ENCODE data around the gene NOP14. TPM values are rescaled to one million over a fixed set of nuclear protein-coding genes. Genes with fewer than 3 reads are reported as not detected.

Gene NOP14
- total and polyA plus RNA-seq, 2 donors (not counting 1 experiment from before 2014, with no cell fraction given) = 9.1 to 30.4 TPM

DNA sequence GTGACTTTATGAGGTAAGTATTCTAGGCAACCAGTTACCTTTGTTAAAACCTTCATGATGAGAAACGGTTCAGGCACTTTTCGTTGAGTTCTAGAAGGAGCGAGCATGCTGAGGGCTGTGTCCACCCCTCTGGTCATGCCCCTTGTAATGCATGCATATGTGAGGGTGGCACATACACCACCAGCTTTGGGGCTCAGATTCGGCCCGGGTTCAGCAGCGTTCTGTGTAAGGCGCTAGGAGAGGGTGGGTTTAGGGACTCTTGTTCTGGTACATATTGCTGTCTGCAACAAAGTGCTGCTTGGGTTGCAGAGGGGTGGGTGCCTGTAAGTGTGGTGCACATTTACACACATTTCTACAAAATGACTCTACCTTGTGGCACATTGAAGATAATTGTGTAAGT lies 54.5 kb downstream of the NOP14 start:
- no peak for DNase-seq
- Histone ChIP-seq H3K4me2 (replicated peaks; ENCODE audit: low read depth, low read length, poor library complexity, severe bottlenecking) (no peak overlapping the region), H4K20me1 (ENCODE audit: control insufficient read depth, insufficient read depth, low read length, poor library complexity, severe bottlenecking) (peaks cover 79% of the 10 kb centered on the region), H2AFZ (ENCODE audit: insufficient read depth, low read depth, low read length, poor library complexity, severe bottlenecking) (no peak overlapping the region), H3K36me3 (replicated peaks in 1 of 2; ENCODE audit: control extremely low read depth in 1 of 2, control insufficient read depth in 1 of 2, extremely low read depth in 1 of 2, insufficient read depth in 2 of 2, low read length in 1 of 2) (peaks cover 12 to 90% of the 10 kb centered on the region in 2 experiments), H3K27ac (ENCODE audit: low read length in 2 of 2) (no peak overlapping the region), H3K4me1 (ENCODE audit: control insufficient read depth in 2 of 2, insufficient read depth in 2 of 2, low read length in 2 of 2) (no peaks in the 10 kb centered on the region), H3K79me2 (ENCODE audit: control insufficient read depth, insufficient read depth, low read length) (peaks cover 44% of the 10 kb centered on the region), H3K9me3 (ENCODE audit: control extremely low read depth in 1 of 3, control insufficient read depth in 2 of 3, insufficient read depth in 1 of 3, low read length in 2 of 3) (no peaks in the 10 kb centered on the region), H3K4me3 (ENCODE audit: control extremely low read depth in 1 of 5, extremely low read depth in 1 of 5, insufficient read depth in 1 of 5, low read depth in 2 of 5, low read length in 4 of 5) (no peak overlapping the region), H3K27me3 (replicated peaks in 1 of 4; ENCODE audit: control extremely low read depth in 1 of 4, control insufficient read depth in 3 of 4, insufficient read depth in 4 of 4, low read length in 3 of 4) (no peaks in the 10 kb centered on the region), H3K9ac (ENCODE audit: low read length) (no peak overlapping the region)
- TF ChIP-seq, protein P1, sequence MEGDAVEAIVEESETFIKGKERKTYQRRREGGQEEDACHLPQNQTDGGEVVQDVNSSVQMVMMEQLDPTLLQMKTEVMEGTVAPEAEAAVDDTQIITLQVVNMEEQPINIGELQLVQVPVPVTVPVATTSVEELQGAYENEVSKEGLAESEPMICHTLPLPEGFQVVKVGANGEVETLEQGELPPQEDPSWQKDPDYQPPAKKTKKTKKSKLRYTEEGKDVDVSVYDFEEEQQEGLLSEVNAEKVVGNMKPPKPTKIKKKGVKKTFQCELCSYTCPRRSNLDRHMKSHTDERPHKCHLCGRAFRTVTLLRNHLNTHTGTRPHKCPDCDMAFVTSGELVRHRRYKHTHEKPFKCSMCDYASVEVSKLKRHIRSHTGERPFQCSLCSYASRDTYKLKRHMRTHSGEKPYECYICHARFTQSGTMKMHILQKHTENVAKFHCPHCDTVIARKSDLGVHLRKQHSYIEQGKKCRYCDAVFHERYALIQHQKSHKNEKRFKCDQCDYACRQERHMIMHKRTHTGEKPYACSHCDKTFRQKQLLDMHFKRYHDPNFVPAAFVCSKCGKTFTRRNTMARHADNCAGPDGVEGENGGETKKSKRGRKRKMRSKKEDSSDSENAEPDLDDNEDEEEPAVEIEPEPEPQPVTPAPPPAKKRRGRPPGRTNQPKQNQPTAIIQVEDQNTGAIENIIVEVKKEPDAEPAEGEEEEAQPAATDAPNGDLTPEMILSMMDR (IDR thresholded peaks at IDR 0.05) = no peak
- no peak for TF ChIP-seq EZH2 (IDR thresholded peaks at IDR 0.05; ENCODE audit: borderline replicate concordance, insufficient read depth, low read depth, low read length, poor library complexity, severe bottlenecking)
- ChIA-PET CTCF (no interaction called here), POLR2A (no interaction called here)
- intact Hi-C loops (cut with micrococcal nuclease) = no loop called here
- Mint-ChIP-seq H3K9me3 (ENCODE audit: insufficient read depth) (no peaks in the 10 kb centered on the region), H3K4me1 (peaks cover 4% of the 10 kb centered on the region), H3K27ac (no peak overlapping the region), H3K4me3 (no peak overlapping the region), H3K27me3 (no peaks in the 10 kb centered on the region)
- ATAC-seq (ENCODE audit: low read depth) = no peak
- 98% methylated on average over 4 of the region's 7 CpGs for WGBS (ENCODE audit: insufficient coverage)

DNA sequence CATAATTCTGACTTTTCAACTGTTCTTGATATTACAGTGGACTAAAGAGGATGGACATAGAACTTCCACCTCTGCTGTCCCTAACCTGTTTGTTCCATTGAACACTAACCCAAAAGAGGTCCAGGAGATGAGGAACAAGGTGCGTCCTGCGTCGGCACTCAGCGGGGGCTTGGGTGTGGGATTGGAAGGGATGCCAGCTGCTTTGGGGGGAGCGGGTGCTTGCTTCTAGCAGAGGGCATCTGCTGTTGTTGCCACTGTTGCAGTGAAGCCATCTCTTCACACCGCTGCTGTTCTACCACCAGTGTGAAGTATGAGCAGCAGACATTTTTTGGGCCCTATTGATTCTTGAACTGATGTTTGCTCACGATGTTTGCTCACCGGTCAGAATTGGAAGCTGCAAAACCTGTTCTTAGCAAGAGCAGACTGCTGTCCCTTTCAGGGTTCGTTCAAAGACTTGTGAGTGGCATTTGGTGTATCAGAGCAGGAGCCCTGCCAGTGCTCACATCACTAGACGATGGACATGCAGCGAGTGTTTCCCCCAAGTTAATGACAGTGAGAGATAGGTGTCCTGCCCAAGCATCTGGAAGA lies 55.4 kb downstream of the NOP14 start:
- Mint-ChIP-seq H3K27ac (no peak overlapping the region), H3K27me3 (no peaks in the 10 kb centered on the region), H3K9me3 (ENCODE audit: insufficient read depth) (no peaks in the 10 kb centered on the region), H3K4me1 (peaks cover 4% of the 10 kb centered on the region), H3K4me3 (no peak overlapping the region)
- Histone ChIP-seq H3K36me3 (replicated peaks in 1 of 2; ENCODE audit: control extremely low read depth in 1 of 2, control insufficient read depth in 1 of 2, extremely low read depth in 1 of 2, insufficient read depth in 2 of 2, low read length in 1 of 2) (peaks cover 10 to 89% of the 10 kb centered on the region in 2 experiments), H3K9ac (ENCODE audit: low read length) (no peak overlapping the region), H4K20me1 (ENCODE audit: control insufficient read depth, insufficient read depth, low read length, poor library complexity, severe bottlenecking) (peaks cover 78% of the 10 kb centered on the region), H3K4me3 (ENCODE audit: control extremely low read depth in 1 of 5, extremely low read depth in 1 of 5, insufficient read depth in 1 of 5, low read depth in 2 of 5, low read length in 4 of 5) (no peak overlapping the region), H2AFZ (ENCODE audit: insufficient read depth, low read depth, low read length, poor library complexity, severe bottlenecking) (no peak overlapping the region), H3K79me2 (ENCODE audit: control insufficient read depth, insufficient read depth, low read length) (peaks cover 38% of the 10 kb centered on the region), H3K27ac (ENCODE audit: low read length in 2 of 2) (no peak overlapping the region), H3K9me3 (ENCODE audit: control extremely low read depth in 1 of 3, control insufficient read depth in 2 of 3, insufficient read depth in 1 of 3, low read length in 2 of 3) (no peaks in the 10 kb centered on the region), H3K27me3 (replicated peaks in 1 of 4; ENCODE audit: control extremely low read depth in 1 of 4, control insufficient read depth in 3 of 4, insufficient read depth in 4 of 4, low read length in 3 of 4) (no peaks in the 10 kb centered on the region), H3K4me1 (ENCODE audit: control insufficient read depth in 2 of 2, insufficient read depth in 2 of 2, low read length in 2 of 2) (no peaks in the 10 kb centered on the region), H3K4me2 (replicated peaks; ENCODE audit: low read depth, low read length, poor library complexity, severe bottlenecking) (no peak overlapping the region)
- no peak for DNase-seq
- ChIA-PET POLR2A (interaction anchor here (0.5 kb wide), 1 partner anchor 56 kb away, joined by 3 read pairs; no protein-coding TSS in a partner anchor), CTCF (no interaction called here)
- ATAC-seq (ENCODE audit: low read depth) = no peak
- intact Hi-C loops (cut with micrococcal nuclease) = no loop called here
- 96% methylated on average over 10 of the region's 11 CpGs for WGBS (ENCODE audit: insufficient coverage)
- TF ChIP-seq, protein P1 (IDR thresholded peaks at IDR 0.05) = no peak
- no peak for TF ChIP-seq EZH2 (IDR thresholded peaks at IDR 0.05; ENCODE audit: borderline replicate concordance, insufficient read depth, low read depth, low read length, poor library complexity, severe bottlenecking)
